Hepatocyte (in vitro differentiated cells): Measurements from ENCODE around the gene MREG. TPM values are rescaled to one million over a fixed set of nuclear protein-coding genes. Genes with fewer than 3 reads are reported as not detected.

ENCODE experiments used
- DNase-seq: peaks from one replicate; pipeline ENCODE4 v3.0.0-alpha.2; 2016; ENCODE audit warnings: low spot score
- H2AFZ ChIP-seq: fragments of 200-600 bp; sonication (generic); 2 replicates; pipeline ENCODE4 v1.6.0; 2016; ENCODE audit warnings: antibody characterized with exemption, mild to moderate bottlenecking
- H3K27ac ChIP-seq: fragments of 200-600 bp; sonication (generic); 2 replicates; pipeline ENCODE4 v1.5.1; 2016; ENCODE audit warnings: mild to moderate bottlenecking
- H3K27me3 ChIP-seq: fragments of 200-600 bp; sonication (generic); 2 replicates; pipeline ENCODE4 v1.6.1; 2016
- H3K36me3 ChIP-seq: fragments of 200-600 bp; sonication (generic); replicated peaks from 2 replicates; pipeline ENCODE4 v1.5.1; 2016; ENCODE audit warnings: low read depth; ENCODE audit not compliant: insufficient read depth
- H3K4me1 ChIP-seq: fragments of 200-600 bp; sonication (generic); 2 replicates; pipeline ENCODE4 v1.5.1; 2016; ENCODE audit warnings: mild to moderate bottlenecking, moderate library complexity; ENCODE audit not compliant: insufficient read depth
- H3K4me2 ChIP-seq: fragments of 200-600 bp; sonication (generic); 2 replicates; pipeline ENCODE4 v1.6.0; 2016
- H3K4me3 ChIP-seq: fragments of 200-600 bp; sonication (generic); 2 replicates; pipeline ENCODE4 v1.5.1; 2016; ENCODE audit warnings: mild to moderate bottlenecking
- H3K79me2 ChIP-seq: fragments of 200-600 bp; sonication (generic); 2 replicates; pipeline ENCODE4 v1.6.0; 2017; ENCODE audit warnings: mild to moderate bottlenecking
- H3K9me2 ChIP-seq: fragments of 200-600 bp; sonication (generic); replicated peaks from 2 replicates; pipeline ENCODE4 v1.6.0; 2017; ENCODE audit warnings: mild to moderate bottlenecking; ENCODE audit not compliant: insufficient read depth
- H3K9me3 ChIP-seq: fragments of 200-600 bp; sonication (generic); 2 replicates; pipeline ENCODE4 v1.5.1; 2016; ENCODE audit warnings: low read depth, mild to moderate bottlenecking
- H4K20me1 ChIP-seq: fragments of 200-600 bp; sonication (generic); 2 replicates; pipeline ENCODE4 v1.6.0; 2016; ENCODE audit warnings: mild to moderate bottlenecking; ENCODE audit not compliant: insufficient read depth, poor library complexity, severe bottlenecking
- CTCF ChIP-seq: fragments of 200-600 bp; sonication (generic); IDR thresholded peaks from 2 replicates; pipeline ENCODE4 v1.5.1; 2016; ENCODE audit warnings: antibody characterized with exemption, mild to moderate bottlenecking; ENCODE audit not compliant: poor library complexity
- EZH2 ChIP-seq: fragments of 200-600 bp; sonication (generic); IDR thresholded peaks from 2 replicates; pipeline ENCODE4 v1.6.1; 2016; ENCODE audit warnings: antibody characterized with exemption, mild to moderate bottlenecking, borderline replicate concordance
- EZH2phosphoT487 ChIP-seq: fragments of 200-600 bp; sonication (generic); IDR thresholded peaks from one replicate; pipeline ENCODE4 v1.6.1; 2018; ENCODE audit warnings: antibody characterized with exemption, mild to moderate bottlenecking, low read depth, moderate library complexity; ENCODE audit not compliant: unreplicated experiment, severe bottlenecking
- WGBS: methylation state at CpG from one replicate; pipeline ENCODE4 v1.1.6; 2016; ENCODE audit warnings: low lambda C conversion rate; ENCODE audit errors: missing lambda C conversion rate; 5-methylcytosine and 5-hydroxymethylcytosine counted together
- polyA plus RNA-seq: library from polyadenylated mRNA; unstranded; fragments of >200 nt; fragmentation: Nextera tagmentation; extraction: Ambion mirVana; gene quantifications from 2 replicates; pipeline ENCODE4 v1.2.1, GENCODE V29; 2016
- total RNA-seq: library from RNA; depleted of rRNA; stranded (reverse); fragments of >200 nt; gene quantifications from 2 replicates; pipeline ENCODE4 v1.2.3, GENCODE V29; 2014

MREG gene
- total and polyA plus RNA-seq, 2 experiments from 2014 or later: 5.6 to 12.9 TPM

- TF ChIP-seq EZH2phosphoT487: no peak
- no peak for TF ChIP-seq EZH2
- no peak for TF ChIP-seq CTCF
- H3K4me3 ChIP-seq: no peak overlapping the region
- no peaks in the 10 kb centered on the region for H3K79me2 ChIP-seq
- no peaks in the 10 kb centered on the region for H3K27me3 ChIP-seq
- no peak for DNase-seq
- no peak overlapping the region for H3K4me2 ChIP-seq
- H4K20me1 ChIP-seq: no peaks in the 10 kb centered on the region
- WGBS: 92% methylated on average over 6 of the region's 6 CpGs
- no peaks in the 10 kb centered on the region for H3K4me1 ChIP-seq
- no peaks in the 10 kb centered on the region for H3K9me3 ChIP-seq
- H3K27ac ChIP-seq: no peak overlapping the region
- no peaks in the 10 kb centered on the region for H3K9me2 ChIP-seq
- no peaks in the 10 kb centered on the region for H3K36me3 ChIP-seq
- H2AFZ ChIP-seq: no peak overlapping the region
Observed at GRCh38 chr2:215940645-215941184, 72.6 kb downstream of the MREG start.

DNA sequence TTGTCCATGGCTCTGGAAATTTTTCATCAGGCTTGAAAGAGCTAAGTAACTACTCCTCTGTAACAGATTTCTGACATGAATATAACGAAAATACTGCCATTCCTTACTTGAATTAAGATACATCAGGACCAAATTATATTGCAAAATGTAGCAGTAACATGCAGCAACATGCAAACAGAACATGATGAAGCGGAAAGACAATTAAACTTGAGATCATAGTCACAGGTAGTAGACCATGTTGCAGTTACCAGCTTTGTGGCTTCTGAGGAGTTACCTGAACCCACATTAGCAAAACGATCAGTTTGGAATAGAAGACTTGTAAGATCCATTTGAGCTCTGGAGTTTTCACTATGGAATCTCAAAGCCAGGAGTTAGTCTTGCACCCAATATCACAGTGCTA is 76.2 kb downstream of the MREG start:
- no peak for DNase-seq
- Histone ChIP-seq H3K27me3 (no peaks in the 10 kb centered on the region), H3K4me3 (no peak overlapping the region), H3K4me1 (no peaks in the 10 kb centered on the region), H3K4me2 (no peak overlapping the region), H3K9me2 (no peaks in the 10 kb centered on the region), H3K36me3 (no peaks in the 10 kb centered on the region), H2AFZ (no peak overlapping the region), H3K79me2 (no peaks in the 10 kb centered on the region), H4K20me1 (no peaks in the 10 kb centered on the region), H3K9me3 (no peaks in the 10 kb centered on the region), H3K27ac (no peak overlapping the region)
- WGBS: 84% methylated on average over 3 of the region's 3 CpGs
- TF ChIP-seq EZH2: no peak
- TF ChIP-seq CTCF: no peak
- no peak for TF ChIP-seq EZH2phosphoT487

DNA sequence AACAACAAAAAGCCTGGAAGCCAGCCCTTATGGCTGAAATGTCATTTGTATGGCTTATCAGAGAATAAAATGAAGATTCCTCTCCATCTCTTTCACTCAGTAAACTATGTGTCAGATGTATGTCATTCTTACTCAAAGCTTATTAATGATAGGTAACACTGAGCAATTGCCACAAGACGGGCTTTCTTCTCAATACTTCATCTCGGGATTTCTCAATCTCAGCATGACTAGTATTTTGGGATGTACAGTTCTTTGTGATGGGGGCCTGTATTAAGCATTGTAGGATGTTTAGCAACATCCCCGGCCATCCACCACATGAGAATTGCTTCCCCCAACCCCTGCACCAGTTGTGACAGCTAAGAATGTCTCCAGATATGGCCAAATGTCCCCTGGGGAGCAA is 80.2 kb downstream of the MREG start:
- Histone ChIP-seq H3K27ac (no peak overlapping the region), H3K79me2 (no peaks in the 10 kb centered on the region), H3K27me3 (no peaks in the 10 kb centered on the region), H3K4me1 (peaks cover 14% of the 10 kb centered on the region), H3K9me2 (no peaks in the 10 kb centered on the region), H4K20me1 (no peaks in the 10 kb centered on the region), H3K9me3 (no peaks in the 10 kb centered on the region), H3K36me3 (no peaks in the 10 kb centered on the region), H3K4me3 (no peak overlapping the region), H2AFZ (no peak overlapping the region), H3K4me2 (no peak overlapping the region)
- 83% methylated on average over 3 of the region's 3 CpGs for WGBS
- no peak for DNase-seq
- TF ChIP-seq EZH2 (no peak), CTCF (no peak), EZH2phosphoT487 (no peak)
